ENCODE data around the gene NOL9. TPM values are rescaled to one million over a fixed set of nuclear protein-coding genes. Genes with fewer than 3 reads are reported as not detected.
"Not testable (repeated sequence)": the region's sequence is repeated elsewhere in the genome, so short reads cannot be mapped to it uniquely, and the experiment has no call there.

The NOL9 gene
- total RNA-seq, 2 experiments from 2014 or later = 37.6 to 40.8 TPM

- Mint-ChIP-seq H3K9me3 (no peaks in the 10 kb centered on the region), H3K36me3 (peaks cover 1% of the 10 kb centered on the region), H3K4me3 (peak overlapping the region; percentile 97), H3K4me1 (peaks cover 23% of the 10 kb centered on the region), H3K27me3 (peaks cover 2% of the 10 kb centered on the region), H3K27ac (peak overlapping the region; percentile 98)
- POLR2A ChIA-PET = interaction anchor here (1.5 to 2.6 kb wide), 3 partner anchors 13 to 25 kb away, joined by 4 to 16 read pairs (median 4); partner anchors contain the start of genes NOL9 and TAS1R1
- DNase-seq (no peak), ATAC-seq (ENCODE audit: low read depth) (no peak)
These were observed 24.5 kb upstream of the NOL9 start for GRCh38 chr1:6578624-6579373.

GRCh38 chr1:6577831-6578525 lies 23.7 kb upstream of the NOL9 start:
- peaks cover 1% of the 10 kb centered on the region for H3K36me3 Mint-ChIP-seq
- peaks cover 2% of the 10 kb centered on the region for H3K27me3 Mint-ChIP-seq
- no peak for DNase-seq
- H3K9me3 Mint-ChIP-seq = no peaks in the 10 kb centered on the region
- peaks cover 23% of the 10 kb centered on the region for H3K4me1 Mint-ChIP-seq
- ATAC-seq (ENCODE audit: low read depth) = no peak
- H3K4me3 Mint-ChIP-seq = no peak overlapping the region
- H3K27ac Mint-ChIP-seq = no peak overlapping the region
- POLR2A ChIA-PET = interaction anchor here (1.5 kb wide), 1 partner anchor 24 kb away, joined by 4 read pairs; the partner anchor contains the start of genes NOL9 and TAS1R1

GRCh38 chr1:6574818-6575217 lies 20.5 kb upstream of the NOL9 start:
- peaks cover 2% of the 10 kb centered on the region for H3K27me3 Mint-ChIP-seq
- no peak overlapping the region for H3K27ac Mint-ChIP-seq
- peaks cover 19% of the 10 kb centered on the region for H3K4me1 Mint-ChIP-seq
- peaks cover 2% of the 10 kb centered on the region for H3K9me3 Mint-ChIP-seq
- POLR2A ChIA-PET = no interaction called here
- ATAC-seq (ENCODE audit: low read depth) = no peak
- H3K4me3 Mint-ChIP-seq = no peak overlapping the region
- peaks cover under 1% of the 10 kb centered on the region for H3K36me3 Mint-ChIP-seq
- no peak for DNase-seq

GRCh38 chr1:6574025-6574620 lies 19.8 kb upstream of the NOL9 start:
- no peak for ATAC-seq (ENCODE audit: low read depth)
- peaks cover 2% of the 10 kb centered on the region for H3K9me3 Mint-ChIP-seq
- H3K27me3 Mint-ChIP-seq = peaks cover 9% of the 10 kb centered on the region
- no peak overlapping the region for H3K4me3 Mint-ChIP-seq
- no peak overlapping the region for H3K27ac Mint-ChIP-seq
- no peaks in the 10 kb centered on the region for H3K36me3 Mint-ChIP-seq
- no peak for DNase-seq
- POLR2A ChIA-PET = no interaction called here
- H3K4me1 Mint-ChIP-seq = peaks cover 18% of the 10 kb centered on the region

- POLR2A ChIA-PET = no interaction called here
- Mint-ChIP-seq H3K27ac (peak overlapping the region; percentile 68), H3K4me3 (no peak overlapping the region), H3K9me3 (peaks cover 2% of the 10 kb centered on the region), H3K36me3 (no peaks in the 10 kb centered on the region), H3K4me1 (peaks cover 17% of the 10 kb centered on the region), H3K27me3 (peaks cover 10% of the 10 kb centered on the region)
- DNase-seq (no peak), ATAC-seq (ENCODE audit: low read depth) (no peak)
These were observed 18.5 kb upstream of the NOL9 start for GRCh38 chr1:6572653-6573383.

- no peak for DNase-seq
- POLR2A ChIA-PET = interaction anchor here (1.2 to 1.7 kb wide), 2 partner anchors 10 to 29 kb away, joined by 3 to 6 read pairs; no protein-coding TSS in a partner anchor
- H3K27ac Mint-ChIP-seq = no peak overlapping the region
These were observed 16.7 kb upstream of the NOL9 start for GRCh38 chr1:6570987-6571386.

GRCh38 chr1:6570100-6570499 lies 15.8 kb upstream of the NOL9 start:
- H3K4me1 Mint-ChIP-seq = peaks cover 17% of the 10 kb centered on the region
- peaks cover 8% of the 10 kb centered on the region for H3K27me3 Mint-ChIP-seq
- no peak overlapping the region for H3K27ac Mint-ChIP-seq
- H3K9me3 Mint-ChIP-seq = peaks cover 2% of the 10 kb centered on the region
- DNase-seq = no peak
- no peaks in the 10 kb centered on the region for H3K36me3 Mint-ChIP-seq
- no peak for ATAC-seq (ENCODE audit: low read depth)
- no peak overlapping the region for H3K4me3 Mint-ChIP-seq
- POLR2A ChIA-PET = interaction anchor here (1.7 kb wide), 1 partner anchor 11 kb away, joined by 6 read pairs; no protein-coding TSS in a partner anchor

More at GRCh38 chr1:6570987-6571386, 16.7 kb upstream of the NOL9 start:
- peaks cover 2% of the 10 kb centered on the region for H3K9me3 Mint-ChIP-seq
- H3K4me3 Mint-ChIP-seq = no peak overlapping the region
- peaks cover 8% of the 10 kb centered on the region for H3K27me3 Mint-ChIP-seq
- H3K4me1 Mint-ChIP-seq = peaks cover 17% of the 10 kb centered on the region
- ATAC-seq (ENCODE audit: low read depth) = no peak
- H3K36me3 Mint-ChIP-seq = no peaks in the 10 kb centered on the region

GRCh38 chr1:6569033-6569432 lies 14.7 kb upstream of the NOL9 start:
- H3K9me3 Mint-ChIP-seq = peaks cover 2% of the 10 kb centered on the region
- POLR2A ChIA-PET = no interaction called here
- H3K27ac Mint-ChIP-seq = no peak overlapping the region
- no peaks in the 10 kb centered on the region for H3K36me3 Mint-ChIP-seq
- H3K27me3 Mint-ChIP-seq = peaks cover 8% of the 10 kb centered on the region
- H3K4me1 Mint-ChIP-seq = peaks cover 17% of the 10 kb centered on the region
- no peak overlapping the region for H3K4me3 Mint-ChIP-seq
- DNase-seq (no peak), ATAC-seq (ENCODE audit: low read depth) (no peak)

GRCh38 chr1:6560267-6560666 lies 6.0 kb upstream of the NOL9 start:
- H3K36me3 Mint-ChIP-seq = no peaks in the 10 kb centered on the region
- POLR2A ChIA-PET = no interaction called here
- peaks cover 2% of the 10 kb centered on the region for H3K27me3 Mint-ChIP-seq
- no peaks in the 10 kb centered on the region for H3K9me3 Mint-ChIP-seq
- peaks cover 5% of the 10 kb centered on the region for H3K4me1 Mint-ChIP-seq
- H3K4me3 Mint-ChIP-seq = no peak overlapping the region
- ATAC-seq (ENCODE audit: low read depth) = no peak
- DNase-seq = no peak
- peak overlapping the region; percentile 27 for H3K27ac Mint-ChIP-seq

GRCh38 chr1:6559161-6559560 lies 4.8 kb upstream of the NOL9 start:
- H3K27ac Mint-ChIP-seq; H3K36me3 Mint-ChIP-seq; H3K4me1 Mint-ChIP-seq; DNase-seq; H3K9me3 Mint-ChIP-seq; ATAC-seq (ENCODE audit: low read depth); H3K27me3 Mint-ChIP-seq; H3K4me3 Mint-ChIP-seq; POLR2A ChIA-PET: not testable (repeated sequence)

GRCh38 chr1:6557597-6557996 lies 3.3 kb upstream of the NOL9 start:
- no peak overlapping the region for H3K4me3 Mint-ChIP-seq
- H3K36me3 Mint-ChIP-seq = no peaks in the 10 kb centered on the region
- H3K9me3 Mint-ChIP-seq = no peaks in the 10 kb centered on the region
- H3K4me1 Mint-ChIP-seq = peaks cover 11% of the 10 kb centered on the region
- POLR2A ChIA-PET = interaction anchor here (0.7 kb wide), 2 partner anchors 10 to 37 kb away, joined by 3 read pairs; no protein-coding TSS in a partner anchor
- no peak for ATAC-seq (ENCODE audit: low read depth)
- H3K27me3 Mint-ChIP-seq = peaks cover 2% of the 10 kb centered on the region
- H3K27ac Mint-ChIP-seq = no peak overlapping the region
- no peak for DNase-seq

- POLR2A ChIA-PET = interaction anchor here (0.7 to 3.6 kb wide), 9 partner anchors 9 to 563 kb away, joined by 3 to 16 read pairs (median 4); partner anchors contain the start of genes KLHL21, NPHP4, PHF13 and PLEKHG5
- ATAC-seq (ENCODE audit: low read depth) (no peak), DNase-seq (no peak)
- Mint-ChIP-seq H3K4me1 (peaks cover 8% of the 10 kb centered on the region), H3K4me3 (peak within 1 kb of the TSS; percentile 82), H3K36me3 (peaks cover 3% of the 10 kb centered on the region), H3K27ac (peak within 1 kb of the TSS; percentile 76), H3K9me3 (no peaks in the 10 kb centered on the region), H3K27me3 (peaks cover under 1% of the 10 kb centered on the region)
These were observed 830 bp upstream of the NOL9 start, which contains the start of gene TAS1R1 for GRCh38 chr1:6554907-6555778. Gene TAS1R1 (plus strand): TSS chr1:6555307. CDS start chr1:6555374, 67 bp downstream.

Data from activated naive CD8-positive, alpha-beta T cell treated with anti-CD3 and anti-CD28 coated beads, Interleukin-2, amount 10 ng/mL, durations not matched to agents 7 days and 5 days (primary cell).